Lung (tissue), 12 donors: ENCODE results near the gene AGMAT. TPM values are rescaled to one million over a fixed set of nuclear protein-coding genes. Genes with fewer than 3 reads are reported as not detected.

Source experiments
- ATAC-seq: fragments of 200-7000 bp; cut with Tn5 transposase; one replicate; pipeline ENCODE4 v1.9.1; 2020; ENCODE audit warnings: moderate number of reproducible peaks; ENCODE audit not compliant: insufficient read depth, low FRiP score
- DNase-seq, 3 donors: peaks; one replicate each; pipeline ENCODE4 v3.0.0-alpha.2; 2013 to 2017
- H3K27ac ChIP-seq, 2 donors: one replicate each; pipeline ENCODE4 v1.5.1; 2013; ENCODE audit warnings: mild to moderate bottlenecking in 2 of 2, moderate library complexity in 2 of 2, control low read depth in 1 of 2, inconsistent platforms in 1 of 2, low read depth in 1 of 2, low read length in 1 of 2
- H3K27me3 ChIP-seq, 3 donors: one replicate each; pipeline ENCODE4 v1.5.1; 2013; ENCODE audit warnings: low read length in 2 of 3; ENCODE audit not compliant: control insufficient read depth in 3 of 3, insufficient read depth in 3 of 3
- H3K36me3 ChIP-seq, 4 donors: one replicate each; pipeline ENCODE4 v1.5.1; 2013; ENCODE audit warnings: low read length in 4 of 4, mild to moderate bottlenecking in 1 of 4, moderate library complexity in 1 of 4; ENCODE audit not compliant: control insufficient read depth in 4 of 4, insufficient read depth in 4 of 4
- H3K4me1 ChIP-seq, 5 donors: one replicate each; pipeline ENCODE4 v1.5.1; 2013; ENCODE audit warnings: low read length in 5 of 5, mild to moderate bottlenecking in 2 of 5, moderate library complexity in 1 of 5; ENCODE audit not compliant: control insufficient read depth in 5 of 5, insufficient read depth in 5 of 5
- H3K4me3 ChIP-seq: one replicate; pipeline ENCODE4 v1.5.1; 2013; ENCODE audit warnings: mild to moderate bottlenecking, control low read depth, moderate library complexity
- H3K9ac ChIP-seq, 2 donors: one replicate each; pipeline ENCODE4 v1.5.1; 2013; ENCODE audit warnings: low read length in 2 of 2, control low read depth in 1 of 2; ENCODE audit not compliant: insufficient read depth in 1 of 2
- H3K9me3 ChIP-seq, 4 donors: one replicate each; pipeline ENCODE4 v1.5.1; 2013; ENCODE audit warnings: low read length in 3 of 4, mild to moderate bottlenecking in 1 of 4, moderate library complexity in 1 of 4; ENCODE audit not compliant: control insufficient read depth in 4 of 4, insufficient read depth in 3 of 4
- WGBS, 2 donors: extraction: QIAGEN DNeasy Blood & Tissue Kit; methylation state at CpG; one replicate each; pipeline ENCODE4 v1.1.7; 2013; 5-methylcytosine and 5-hydroxymethylcytosine counted together
- polyA plus RNA-seq, 2 donors: library from polyadenylated mRNA; stranded (reverse); fragments of 200-250 nt; gene quantifications; one replicate each; pipeline ENCODE4 v1.2.1, GENCODE V29; 2013
- total RNA-seq, 2 donors: library from RNA; depleted of rRNA in 1 of 2; stranded (reverse); fragments of >200 nt in 1 of 2; gene quantifications; one replicate each; pipeline ENCODE4 v1.2.1, GENCODE V29; 2014 to 2021
- TF ChIP-seq, protein P1 (sequence below): IDR thresholded peaks from 2 replicates; pipeline ENCODE4 v1.5.1; 2012; ENCODE audit warnings: mild to moderate bottlenecking; ENCODE audit errors: control extremely low read depth, extremely low read depth
- donor health status: control.
- donor health status: control.
- donor health status: Bipolar disorder and iron deficiency.
- donor health status: healthy.
- donor health status: DM: yes; HTN: yes; CAD: no.

Gene AGMAT
- total and polyA plus RNA-seq, 4 donors: 0.08 to 0.46 (median 0.31) TPM

DNA sequence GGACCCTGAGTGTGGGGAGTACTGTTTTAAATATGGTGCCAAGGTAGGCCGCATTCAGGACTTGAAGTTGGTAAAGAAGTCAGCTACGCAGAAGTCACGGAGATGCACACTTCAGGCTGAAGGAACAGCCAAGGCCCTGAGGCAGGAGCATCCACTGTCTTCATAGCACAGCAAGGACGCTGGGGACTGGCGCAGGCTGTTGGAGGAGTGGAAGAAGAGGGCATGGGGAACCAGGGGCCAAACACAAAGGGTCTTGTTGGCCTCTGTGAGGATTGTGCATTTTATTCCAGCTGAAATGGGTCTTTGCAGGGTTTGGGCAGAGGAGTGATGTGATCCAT, 41.6 kb downstream of the AGMAT start:
- Histone ChIP-seq H3K4me1 (no peaks in the 10 kb centered on the region), H3K27me3 (no peaks in the 10 kb centered on the region), H3K9me3 (no peaks in the 10 kb centered on the region), H3K9ac (no peak overlapping the region), H3K27ac (no peak overlapping the region), H3K36me3 (peaks cover 22 to 40% (median 32%) of the 10 kb centered on the region in 4 donors), H3K4me3 (no peak overlapping the region)
- no peak for DNase-seq
- WGBS, 2 donors: 97 to 99% methylated on average over 5 of the region's 5 CpGs
- TF ChIP-seq, protein P1, sequence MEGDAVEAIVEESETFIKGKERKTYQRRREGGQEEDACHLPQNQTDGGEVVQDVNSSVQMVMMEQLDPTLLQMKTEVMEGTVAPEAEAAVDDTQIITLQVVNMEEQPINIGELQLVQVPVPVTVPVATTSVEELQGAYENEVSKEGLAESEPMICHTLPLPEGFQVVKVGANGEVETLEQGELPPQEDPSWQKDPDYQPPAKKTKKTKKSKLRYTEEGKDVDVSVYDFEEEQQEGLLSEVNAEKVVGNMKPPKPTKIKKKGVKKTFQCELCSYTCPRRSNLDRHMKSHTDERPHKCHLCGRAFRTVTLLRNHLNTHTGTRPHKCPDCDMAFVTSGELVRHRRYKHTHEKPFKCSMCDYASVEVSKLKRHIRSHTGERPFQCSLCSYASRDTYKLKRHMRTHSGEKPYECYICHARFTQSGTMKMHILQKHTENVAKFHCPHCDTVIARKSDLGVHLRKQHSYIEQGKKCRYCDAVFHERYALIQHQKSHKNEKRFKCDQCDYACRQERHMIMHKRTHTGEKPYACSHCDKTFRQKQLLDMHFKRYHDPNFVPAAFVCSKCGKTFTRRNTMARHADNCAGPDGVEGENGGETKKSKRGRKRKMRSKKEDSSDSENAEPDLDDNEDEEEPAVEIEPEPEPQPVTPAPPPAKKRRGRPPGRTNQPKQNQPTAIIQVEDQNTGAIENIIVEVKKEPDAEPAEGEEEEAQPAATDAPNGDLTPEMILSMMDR: no peak
- no peak for ATAC-seq

DNA sequence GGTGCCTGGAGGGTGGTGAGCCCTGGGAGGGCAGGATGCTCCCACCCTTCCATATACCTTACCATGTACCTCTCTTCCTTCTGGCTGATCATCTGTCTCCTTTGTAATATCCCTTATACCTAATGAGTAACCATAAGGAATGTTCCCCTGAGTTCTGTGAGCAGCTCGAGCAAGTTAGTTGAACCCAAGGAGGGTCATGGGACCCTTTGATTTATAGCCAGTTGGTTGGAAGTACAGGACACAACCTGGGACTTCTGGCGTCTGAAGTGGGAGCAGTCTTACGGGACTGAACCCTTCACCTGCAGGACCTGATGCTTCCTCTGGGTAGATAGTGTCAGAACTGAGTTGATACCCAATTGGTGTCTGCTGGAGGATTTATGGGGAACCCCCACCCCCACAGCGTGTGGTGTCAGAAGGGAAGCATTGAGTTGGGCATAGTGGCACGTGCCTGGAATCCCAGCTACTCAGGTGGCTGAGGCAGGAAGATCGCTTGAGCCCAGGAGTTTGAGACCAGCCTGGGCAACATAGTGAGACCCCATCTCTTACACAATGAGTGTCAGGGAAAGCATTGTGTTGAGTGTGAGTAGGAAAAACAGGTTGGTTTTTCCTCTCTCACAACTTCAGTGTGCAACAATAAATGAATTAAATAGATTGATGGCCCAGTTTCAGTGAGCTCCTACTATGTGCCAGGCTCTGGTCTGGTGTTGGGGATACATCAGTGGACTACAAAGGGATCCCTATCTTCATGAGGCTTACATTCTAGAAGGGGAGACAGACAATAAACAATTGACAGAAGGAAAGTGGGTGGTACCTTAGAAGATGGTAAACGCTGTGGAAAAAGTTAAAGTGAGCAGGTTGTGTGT, 42.2 kb downstream of the AGMAT start:
- Histone ChIP-seq H3K4me3 (no peak overlapping the region), H3K27me3 (no peaks in the 10 kb centered on the region), H3K36me3 (peaks cover 16 to 34% (median 30%) of the 10 kb centered on the region in 4 donors), H3K9ac (no peak overlapping the region), H3K4me1 (no peaks in the 10 kb centered on the region), H3K27ac (no peak overlapping the region), H3K9me3 (no peaks in the 10 kb centered on the region)
- WGBS, 2 donors: 90 to 96% methylated on average over 7 of the region's 7 CpGs
- DNase-seq: no peak
- no peak for ATAC-seq
- TF ChIP-seq, protein P1: no peak

DNA sequence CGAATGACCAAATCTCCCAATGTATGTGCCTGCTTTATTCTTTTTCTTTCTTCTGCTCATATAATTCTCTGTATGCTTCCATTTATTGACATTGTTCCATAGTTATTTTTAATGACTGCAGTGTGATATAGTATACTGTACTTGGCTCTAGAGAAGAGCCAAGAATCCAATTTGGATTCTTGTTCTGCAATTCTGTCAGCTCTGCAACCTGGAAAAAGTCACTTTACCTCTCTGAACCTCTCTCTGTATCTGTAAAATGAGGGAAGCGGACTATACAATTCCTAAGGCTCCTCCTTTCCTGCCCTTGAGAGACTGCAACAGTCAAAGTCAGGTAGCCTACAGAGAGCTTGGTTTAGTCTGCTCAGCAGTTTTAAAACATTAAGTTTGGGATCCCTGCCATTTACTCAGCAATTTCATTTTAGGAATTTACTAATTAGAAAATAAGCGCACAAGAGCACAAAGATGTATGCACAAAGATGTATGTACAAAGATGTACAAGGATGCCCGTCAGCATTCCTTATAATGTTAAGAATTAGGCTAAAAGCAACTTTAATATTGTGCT, 43.5 kb downstream of the AGMAT start:
- ATAC-seq (no peak), DNase-seq (no peak)
- Histone ChIP-seq H3K27ac (no peak overlapping the region), H3K9ac (no peak overlapping the region), H3K9me3 (no peaks in the 10 kb centered on the region), H3K27me3 (no peaks in the 10 kb centered on the region), H3K4me3 (no peak overlapping the region), H3K4me1 (no peaks in the 10 kb centered on the region), H3K36me3 (peaks cover 17 to 37% (median 27%) of the 10 kb centered on the region in 4 donors)
- TF ChIP-seq, protein P1: no peak
- WGBS, 2 donors: 74 to 85% methylated on average over 4 of the region's 4 CpGs
